HUDEP-2 (cell line): ENCODE data around the gene CEP192.
"Not testable (repeated sequence)": the region's sequence is repeated elsewhere in the genome, so short reads cannot be mapped to it uniquely, and the experiment has no call there.

Experiments used
- DNase-seq, 76 experiments: peaks; one replicate each; lab custom pipeline; 2025; ENCODE audit not compliant: unreplicated experiment in 76 of 76; lab: John Stamatoyannopoulos, UW

The CEP192 gene, protein sequence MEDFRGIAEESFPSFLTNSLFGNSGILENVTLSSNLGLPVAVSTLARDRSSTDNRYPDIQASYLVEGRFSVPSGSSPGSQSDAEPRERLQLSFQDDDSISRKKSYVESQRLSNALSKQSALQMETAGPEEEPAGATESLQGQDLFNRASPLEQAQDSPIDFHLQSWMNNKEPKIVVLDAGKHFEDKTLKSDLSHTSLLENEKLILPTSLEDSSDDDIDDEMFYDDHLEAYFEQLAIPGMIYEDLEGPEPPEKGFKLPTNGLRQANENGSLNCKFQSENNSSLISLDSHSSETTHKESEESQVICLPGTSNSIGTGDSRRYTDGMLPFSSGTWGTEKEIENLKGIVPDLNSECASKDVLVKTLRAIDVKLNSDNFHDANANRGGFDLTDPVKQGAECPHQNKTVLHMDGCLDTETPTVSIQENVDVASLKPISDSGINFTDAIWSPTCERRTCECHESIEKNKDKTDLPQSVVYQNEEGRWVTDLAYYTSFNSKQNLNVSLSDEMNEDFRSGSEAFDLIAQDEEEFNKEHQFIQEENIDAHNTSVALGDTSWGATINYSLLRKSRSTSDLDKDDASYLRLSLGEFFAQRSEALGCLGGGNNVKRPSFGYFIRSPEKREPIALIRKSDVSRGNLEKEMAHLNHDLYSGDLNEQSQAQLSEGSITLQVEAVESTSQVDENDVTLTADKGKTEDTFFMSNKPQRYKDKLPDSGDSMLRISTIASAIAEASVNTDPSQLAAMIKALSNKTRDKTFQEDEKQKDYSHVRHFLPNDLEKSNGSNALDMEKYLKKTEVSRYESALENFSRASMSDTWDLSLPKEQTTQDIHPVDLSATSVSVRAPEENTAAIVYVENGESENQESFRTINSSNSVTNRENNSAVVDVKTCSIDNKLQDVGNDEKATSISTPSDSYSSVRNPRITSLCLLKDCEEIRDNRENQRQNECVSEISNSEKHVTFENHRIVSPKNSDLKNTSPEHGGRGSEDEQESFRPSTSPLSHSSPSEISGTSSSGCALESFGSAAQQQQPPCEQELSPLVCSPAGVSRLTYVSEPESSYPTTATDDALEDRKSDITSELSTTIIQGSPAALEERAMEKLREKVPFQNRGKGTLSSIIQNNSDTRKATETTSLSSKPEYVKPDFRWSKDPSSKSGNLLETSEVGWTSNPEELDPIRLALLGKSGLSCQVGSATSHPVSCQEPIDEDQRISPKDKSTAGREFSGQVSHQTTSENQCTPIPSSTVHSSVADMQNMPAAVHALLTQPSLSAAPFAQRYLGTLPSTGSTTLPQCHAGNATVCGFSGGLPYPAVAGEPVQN (N-terminal part only)

GRCh38 chr18:12990967-12991820, at the start of gene CEP192:
Gene CEP192 (plus strand): TSS chr18:12991362. CDS start chr18:12999425, 8,063 bp downstream.
- DNase-seq = peak; percentile 31 to 99 (median 88)

DNA sequence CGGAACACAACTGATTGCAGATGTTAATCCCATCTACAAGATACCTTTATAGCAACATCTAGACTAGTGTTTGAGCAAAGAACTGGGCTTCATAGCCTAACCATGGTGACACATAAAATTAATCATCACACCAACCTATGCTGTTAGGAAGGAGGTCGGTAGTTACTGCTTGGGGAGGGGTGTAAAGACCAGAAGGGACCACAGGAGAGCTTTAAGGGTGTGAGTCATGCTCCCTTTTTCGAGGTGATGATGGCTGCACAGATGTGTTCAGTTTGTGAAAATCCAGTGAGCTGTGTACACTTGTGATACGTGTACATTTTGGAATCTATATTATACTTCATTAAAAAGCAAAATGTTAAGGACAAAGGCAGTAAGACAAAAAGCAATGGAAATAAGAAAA, 47.9 kb upstream of the CEP192 start:
- DNase-seq = no peak

DNA sequence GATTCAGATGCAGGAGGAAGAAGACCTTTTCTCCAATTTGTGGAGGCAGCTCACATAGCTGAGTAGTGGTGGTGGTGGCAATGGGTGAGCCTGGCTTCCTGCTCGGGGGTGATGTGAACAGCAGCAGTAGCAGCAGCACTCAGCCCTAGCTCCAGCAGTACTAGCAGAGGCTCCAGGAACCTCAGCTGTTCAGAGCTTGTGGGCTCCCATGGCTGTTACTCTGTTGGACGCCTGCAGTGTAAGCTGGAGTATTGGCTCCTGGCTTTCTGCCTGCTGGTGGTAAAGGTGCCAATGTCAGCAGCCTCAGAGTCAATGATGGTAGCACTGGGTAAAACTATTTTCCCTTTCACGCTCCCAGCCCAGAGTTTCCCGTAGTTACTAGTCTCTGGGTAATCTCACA, 46.5 kb upstream of the CEP192 start:
- peak in 3 of 76 experiments; percentile 9 to 18 (median 9) for DNase-seq

DNA sequence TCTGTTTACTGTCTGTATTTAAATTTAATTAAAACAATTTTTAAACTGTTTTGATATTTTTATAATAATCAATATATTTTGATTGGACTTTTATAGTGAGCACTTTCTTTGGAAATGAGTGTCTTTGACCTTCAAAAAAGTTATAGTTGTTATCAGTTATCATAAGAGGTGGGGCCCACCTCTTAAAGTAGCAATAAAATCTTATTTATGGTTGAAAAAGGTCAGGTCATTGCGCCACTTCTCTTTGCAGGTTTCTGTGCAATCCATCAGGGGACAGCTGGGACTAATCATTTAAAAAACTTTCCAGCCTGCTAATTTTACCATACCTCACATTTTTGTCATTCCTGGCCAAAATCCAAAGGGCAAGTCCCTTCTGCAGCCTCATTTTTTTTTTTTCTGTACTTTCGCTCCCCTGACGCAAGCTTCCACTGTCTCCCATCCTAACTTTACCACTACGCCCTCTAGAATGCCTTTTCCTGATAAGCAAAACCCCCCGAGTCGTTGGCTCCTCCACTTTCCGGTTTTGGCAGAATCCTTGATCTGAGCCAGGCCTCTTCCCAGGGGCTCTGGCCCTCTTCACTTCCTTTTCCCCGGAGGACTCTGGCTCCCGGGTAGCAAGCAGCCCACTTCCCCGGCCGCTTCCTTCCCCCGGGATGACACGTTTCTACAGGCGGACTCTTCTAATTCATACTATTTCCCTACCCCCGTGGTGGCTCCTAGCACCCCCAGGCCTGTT, 44.4 kb upstream of the CEP192 start:
- DNase-seq = peak in 38 of 76 experiments; percentile 5 to 80 (median 38)

DNA sequence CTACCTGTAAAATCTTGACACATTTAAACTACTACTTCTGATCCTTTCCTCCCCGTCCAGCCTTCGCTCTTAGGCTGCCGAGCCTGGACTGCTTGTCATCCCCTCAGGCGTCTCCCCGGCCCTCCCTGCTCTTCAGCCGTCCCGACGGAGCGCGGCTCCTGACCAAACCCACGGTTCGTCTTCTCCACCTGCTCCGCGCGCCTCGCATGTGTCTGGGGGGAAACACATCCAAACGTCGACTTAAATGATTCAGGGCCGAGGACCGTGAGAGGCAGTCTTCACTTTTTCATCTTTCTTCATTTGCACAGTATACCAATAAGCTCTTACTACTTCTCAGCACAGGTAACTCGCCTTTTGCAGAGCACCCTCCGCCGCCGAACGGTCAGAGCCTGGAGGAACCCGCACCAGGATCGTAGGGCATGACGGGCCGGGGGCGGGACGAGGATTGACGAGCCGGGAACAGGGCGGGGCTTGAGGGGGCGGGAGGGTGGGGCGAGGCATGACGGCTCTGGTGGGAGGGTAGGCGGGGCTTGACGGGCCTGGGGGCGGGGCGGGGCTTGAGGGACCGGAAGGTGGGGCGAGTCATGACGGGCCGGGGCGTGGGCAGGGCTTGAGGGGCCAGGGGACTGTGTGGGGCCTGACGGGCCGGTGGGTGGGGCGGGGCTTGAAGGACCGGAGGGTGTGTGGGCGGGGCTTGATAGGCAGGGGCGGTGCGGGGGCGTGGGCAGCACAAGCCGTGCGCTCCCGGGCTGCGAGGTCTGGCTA, 43.7 kb upstream of the CEP192 start, which contains the start of gene SEH1L:
Gene SEH1L, plus strand, starts transcription at position 727 of the 765 bp plus-strand sequence. CDS start 111 bp downstream, outside the sequence.
- peak in 75 of 76 experiments; percentile 16 to 100 (median 92) for DNase-seq

- peak; percentile 44 to 98 (median 82) for DNase-seq
These were observed 42.9 kb upstream of the CEP192 start for GRCh38 chr18:12948050-12948804.

GRCh38 chr18:12958478-12958877, 32.7 kb upstream of the CEP192 start:
- DNase-seq = no peak

- DNase-seq = no peak
These were observed 30.8 kb upstream of the CEP192 start for GRCh38 chr18:12960395-12960794.

- peak in 11 of 76 experiments; percentile 1 to 46 (median 13) for DNase-seq
These were observed 30.2 kb upstream of the CEP192 start for GRCh38 chr18:12960853-12961397.

DNA sequence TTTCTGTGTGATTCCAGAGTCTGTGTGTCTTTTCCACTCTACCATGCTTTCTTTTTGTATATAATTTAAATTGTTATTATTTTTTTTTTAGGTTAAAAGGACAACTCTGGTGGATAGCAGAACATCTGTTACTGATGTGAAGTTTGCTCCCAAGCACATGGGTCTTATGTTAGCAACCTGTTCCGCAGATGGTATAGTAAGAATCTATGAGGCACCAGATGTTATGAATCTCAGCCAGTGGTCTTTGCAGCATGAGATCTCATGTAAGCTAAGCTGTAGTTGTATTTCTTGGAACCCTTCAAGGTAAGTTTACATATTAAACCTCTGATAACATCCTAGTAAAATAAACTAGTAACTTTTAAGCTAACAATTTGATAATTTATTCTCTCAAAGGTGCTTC, 28.1 kb upstream of the CEP192 start:
- no peak for DNase-seq

- DNase-seq = no peak
These were observed 23.0 kb upstream of the CEP192 start for GRCh38 chr18:12968115-12968514.

GRCh38 chr18:12968619-12969018, 22.5 kb upstream of the CEP192 start:
- DNase-seq = no peak

GRCh38 chr18:12973562-12974213, 17.5 kb upstream of the CEP192 start:
- no peak for DNase-seq

DNA sequence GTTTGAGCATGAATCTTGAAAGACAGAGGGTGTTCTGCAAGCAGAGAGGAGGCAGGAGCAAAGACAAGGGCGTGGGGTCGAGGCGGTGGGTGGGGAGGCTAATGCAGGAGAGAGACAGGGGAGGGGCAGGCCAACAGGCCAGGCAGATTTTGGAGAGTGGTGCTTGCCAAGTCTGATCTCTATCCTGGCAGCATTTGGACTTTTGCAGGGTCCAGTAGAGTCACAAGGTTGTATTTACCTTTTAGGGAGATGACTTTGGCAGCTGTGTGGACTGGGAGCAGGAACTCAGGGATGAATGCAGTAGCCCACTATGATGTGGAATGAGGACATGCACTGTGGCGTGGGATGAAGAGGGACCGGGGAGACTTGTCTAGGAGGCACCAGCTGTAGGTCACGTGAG, 15.7 kb upstream of the CEP192 start:
- peak in 1 of 76 experiments; percentile 6 for DNase-seq

- DNase-seq = no peak
These were observed 14.9 kb upstream of the CEP192 start for GRCh38 chr18:12976305-12976704.

DNA sequence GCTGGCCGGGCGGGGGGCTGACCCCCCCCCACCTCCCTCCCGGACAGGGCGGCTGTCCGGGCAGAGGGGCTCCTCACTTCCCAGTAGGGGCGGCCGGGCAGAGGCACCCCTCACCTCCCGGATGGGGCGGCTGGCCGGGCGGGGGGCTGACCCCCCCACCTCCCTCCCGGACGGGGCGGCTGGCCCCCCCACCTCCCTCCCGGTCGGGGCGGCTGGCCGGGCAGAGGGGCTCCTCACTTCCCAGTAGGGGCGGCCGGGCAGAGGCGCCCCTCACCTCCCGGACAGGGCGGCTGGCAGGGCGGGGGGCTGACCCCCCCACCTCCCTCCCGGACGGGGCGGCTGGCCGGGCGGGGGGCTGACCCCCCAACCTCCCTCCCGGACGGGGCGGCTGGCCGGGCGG, 11.1 kb upstream of the CEP192 start:
- not testable (repeated sequence) for DNase-seq
